GM23338 (cell line): Measurements from ENCODE around the gene SPEF1. TPM values are rescaled to one million over a fixed set of nuclear protein-coding genes. Genes with fewer than 3 reads are reported as not detected.

ENCODE experiments used
- ATAC-seq: fragments of 200-7000 bp; cut with Tn5 transposase; 3 replicates; pipeline ENCODE4 v1.9.1; 2020
- DNase-seq: peaks from one replicate; pipeline ENCODE4 v3.0.0-alpha.2; 2015; ENCODE audit warnings: low spot score
- H2AFZ ChIP-seq: fragments of 200-600 bp; sonication (generic); 2 replicates; pipeline ENCODE4 v1.8.0; 2016; ENCODE audit warnings: antibody characterized with exemption, mild to moderate bottlenecking, moderate library complexity
- H3F3A ChIP-seq: fragments of 200-600 bp; sonication (generic); replicated peaks from 2 replicates; pipeline ENCODE4 v1.8.0; 2017; ENCODE audit warnings: antibody characterized with exemption, mixed run types, low read depth
- H3K27ac ChIP-seq: fragments of 200-600 bp; sonication (generic); 2 replicates; pipeline ENCODE4 v1.6.1; 2016; ENCODE audit warnings: low read depth
- H3K27me3 ChIP-seq: fragments of 200-600 bp; sonication (generic); 2 replicates; pipeline ENCODE4 v1.8.0; 2016; ENCODE audit warnings: mild to moderate bottlenecking, mixed run types, moderate library complexity; ENCODE audit not compliant: insufficient read depth
- H3K36me3 ChIP-seq: fragments of 200-600 bp; sonication (generic); 2 replicates; pipeline ENCODE4 v1.8.0; 2016; ENCODE audit warnings: mild to moderate bottlenecking; ENCODE audit not compliant: insufficient read depth
- H3K4me1 ChIP-seq: fragments of 200-600 bp; sonication (generic); 2 replicates; pipeline ENCODE4 v1.8.0; 2016; ENCODE audit warnings: mild to moderate bottlenecking, moderate library complexity; ENCODE audit not compliant: insufficient read depth
- H3K4me2 ChIP-seq: fragments of 200-600 bp; sonication (generic); 2 replicates; pipeline ENCODE4 v1.7.1; 2017; ENCODE audit warnings: mixed run types
- H3K4me3 ChIP-seq: fragments of 200-600 bp; sonication (generic); 2 replicates; pipeline ENCODE4 v1.6.1; 2016; ENCODE audit warnings: mixed run types
- H3K79me2 ChIP-seq: fragments of 200-600 bp; sonication (generic); replicated peaks from 2 replicates; pipeline ENCODE4 v1.8.0; 2017; ENCODE audit warnings: mild to moderate bottlenecking; ENCODE audit not compliant: insufficient read depth
- H3K9me2 ChIP-seq: fragments of 200-600 bp; sonication (generic); 2 replicates; pipeline ENCODE4 v1.8.0; 2017; ENCODE audit not compliant: insufficient read depth
- H4K20me1 ChIP-seq: fragments of 200-600 bp; sonication (generic); replicated peaks from 2 replicates; pipeline ENCODE4 v1.8.0; 2017; ENCODE audit warnings: mild to moderate bottlenecking; ENCODE audit not compliant: insufficient read depth
- H3K27ac Mint-ChIP-seq: 2 replicates; pipeline ENCODE4 v1.8.0; 2020; ENCODE audit warnings: inconsistent platforms, mild to moderate bottlenecking, moderate library complexity, mixed read lengths
- H3K27me3 Mint-ChIP-seq: 3 replicates; pipeline ENCODE4 v1.8.0; 2022; ENCODE audit warnings: low read depth, mild to moderate bottlenecking, moderate library complexity, mixed read lengths, inconsistent platforms; ENCODE audit not compliant: insufficient read depth, poor library complexity
- H3K36me3 Mint-ChIP-seq: 3 replicates; pipeline ENCODE4 v1.8.0; 2021; ENCODE audit warnings: low read depth, mild to moderate bottlenecking, inconsistent platforms, moderate library complexity, mixed read lengths
- H3K4me1 Mint-ChIP-seq: 3 replicates; pipeline ENCODE4 v1.8.0; 2020; ENCODE audit warnings: mild to moderate bottlenecking, inconsistent platforms, mixed read lengths
- H3K4me3 Mint-ChIP-seq: 3 replicates; pipeline ENCODE4 v1.8.0; 2021; ENCODE audit warnings: moderate library complexity, mild to moderate bottlenecking, inconsistent platforms, mixed read lengths
- H3K9me3 Mint-ChIP-seq: 3 replicates; pipeline ENCODE4 v1.8.0; 2020; ENCODE audit warnings: moderate library complexity, mild to moderate bottlenecking, inconsistent platforms, mixed read lengths
- CREB1 ChIP-seq: fragments of 250-450 bp; sonication (Bioruptor Pico); IDR thresholded peaks from 2 replicates; pipeline ENCODE4 v1.5.0; 2020; ENCODE audit warnings: low read depth, mild to moderate bottlenecking, moderate library complexity
- ETS1 ChIP-seq: IDR thresholded peaks from 2 replicates; pipeline ENCODE4 v1.6.1; 2016; ENCODE audit warnings: antibody characterized with exemption
- EZH2phosphoT487 ChIP-seq: fragments of 200-600 bp; sonication (generic); IDR thresholded peaks from one replicate; pipeline ENCODE4 v1.8.1; 2018; ENCODE audit warnings: antibody characterized with exemption; ENCODE audit not compliant: unreplicated experiment
- STAT1 ChIP-seq: IDR thresholded peaks from one replicate; pipeline ENCODE4 v1.6.1; 2016; ENCODE audit warnings: antibody characterized with exemption; ENCODE audit not compliant: unreplicated experiment
- ZNF114 ChIP-seq: fragments of 250-450 bp; sonication (Bioruptor Pico); IDR thresholded peaks from 2 replicates; pipeline ENCODE4 v1.5.0; 2020; ENCODE audit warnings: mild to moderate bottlenecking, moderate library complexity
- ZNF462 ChIP-seq: fragments of 250-450 bp; sonication (Bioruptor Pico); IDR thresholded peaks from 2 replicates; pipeline ENCODE4 v1.5.0; 2020; ENCODE audit warnings: mild to moderate bottlenecking, moderate library complexity
- polyA plus RNA-seq: library from polyadenylated mRNA; unstranded; fragments of >200 nt; fragmentation: Nextera tagmentation; extraction: Ambion mirVana; gene quantifications from 2 replicates; pipeline ENCODE4 v1.2.1, GENCODE V29; 2016
- total RNA-seq: library from RNA; depleted of rRNA; stranded (reverse); fragments of >200 nt; shearing (Covaris generic); gene quantifications from 2 replicates; pipeline ENCODE4 v1.2.3, GENCODE V29; 2014
- TF ChIP-seq, protein P1 (sequence below): IDR thresholded peaks from one replicate; pipeline ENCODE4 v1.6.1; 2018; ENCODE audit warnings: antibody characterized with exemption; ENCODE audit not compliant: unreplicated experiment

The SPEF1 gene
- total and polyA plus RNA-seq, 2 experiments from 2014 or later, result 0.68 to 0.69 TPM

- H3K27me3 Mint-ChIP-seq, result peaks cover 24% of the 10 kb centered on the region
- TF ChIP-seq EZH2phosphoT487 (no peak), CREB1 (CRISPR knock-in tag) (no peak), ZNF114 (no peak), ETS1 (no peak), STAT1 (no peak)
- TF ChIP-seq, protein P1, sequence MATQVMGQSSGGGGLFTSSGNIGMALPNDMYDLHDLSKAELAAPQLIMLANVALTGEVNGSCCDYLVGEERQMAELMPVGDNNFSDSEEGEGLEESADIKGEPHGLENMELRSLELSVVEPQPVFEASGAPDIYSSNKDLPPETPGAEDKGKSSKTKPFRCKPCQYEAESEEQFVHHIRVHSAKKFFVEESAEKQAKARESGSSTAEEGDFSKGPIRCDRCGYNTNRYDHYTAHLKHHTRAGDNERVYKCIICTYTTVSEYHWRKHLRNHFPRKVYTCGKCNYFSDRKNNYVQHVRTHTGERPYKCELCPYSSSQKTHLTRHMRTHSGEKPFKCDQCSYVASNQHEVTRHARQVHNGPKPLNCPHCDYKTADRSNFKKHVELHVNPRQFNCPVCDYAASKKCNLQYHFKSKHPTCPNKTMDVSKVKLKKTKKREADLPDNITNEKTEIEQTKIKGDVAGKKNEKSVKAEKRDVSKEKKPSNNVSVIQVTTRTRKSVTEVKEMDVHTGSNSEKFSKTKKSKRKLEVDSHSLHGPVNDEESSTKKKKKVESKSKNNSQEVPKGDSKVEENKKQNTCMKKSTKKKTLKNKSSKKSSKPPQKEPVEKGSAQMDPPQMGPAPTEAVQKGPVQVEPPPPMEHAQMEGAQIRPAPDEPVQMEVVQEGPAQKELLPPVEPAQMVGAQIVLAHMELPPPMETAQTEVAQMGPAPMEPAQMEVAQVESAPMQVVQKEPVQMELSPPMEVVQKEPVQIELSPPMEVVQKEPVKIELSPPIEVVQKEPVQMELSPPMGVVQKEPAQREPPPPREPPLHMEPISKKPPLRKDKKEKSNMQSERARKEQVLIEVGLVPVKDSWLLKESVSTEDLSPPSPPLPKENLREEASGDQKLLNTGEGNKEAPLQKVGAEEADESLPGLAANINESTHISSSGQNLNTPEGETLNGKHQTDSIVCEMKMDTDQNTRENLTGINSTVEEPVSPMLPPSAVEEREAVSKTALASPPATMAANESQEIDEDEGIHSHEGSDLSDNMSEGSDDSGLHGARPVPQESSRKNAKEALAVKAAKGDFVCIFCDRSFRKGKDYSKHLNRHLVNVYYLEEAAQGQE, result no peak
- DNase-seq, result no peak
- Histone ChIP-seq H3K4me1 (peaks cover 12% of the 10 kb centered on the region), H3K79me2 (peaks cover under 1% of the 10 kb centered on the region; the same call in 1 of the 2 replicates), H3F3A (peaks cover 10% of the 10 kb centered on the region), H3K4me3 (no peak overlapping the region), H3K27ac (no peak overlapping the region), H3K9me2 (no peaks in the 10 kb centered on the region), H3K27me3 (peaks cover 6% of the 10 kb centered on the region), H4K20me1 (peaks cover 20% of the 10 kb centered on the region), H2AFZ (no peak overlapping the region), H3K36me3 (peaks cover 7% of the 10 kb centered on the region; the same call in 1 of the 2 replicates), H3K4me2 (no peak overlapping the region)
- peaks cover 15% of the 10 kb centered on the region for H3K36me3 Mint-ChIP-seq
- H3K4me1 Mint-ChIP-seq, result peaks cover 11% of the 10 kb centered on the region
- no peak overlapping the region for H3K27ac Mint-ChIP-seq
- no peak overlapping the region for H3K4me3 Mint-ChIP-seq
- no peak for ATAC-seq
- peaks cover under 1% of the 10 kb centered on the region; the same call in 1 of the 3 replicates for H3K9me3 Mint-ChIP-seq
These were observed 25.3 kb downstream of the SPEF1 start for GRCh38 chr20:3755814-3756480.

GRCh38 chr20:3755269-3755668 is 26.0 kb downstream of the SPEF1 start:
- H3K4me1 Mint-ChIP-seq, result peaks cover 15% of the 10 kb centered on the region
- peaks cover 15% of the 10 kb centered on the region for H3K36me3 Mint-ChIP-seq
- Histone ChIP-seq H3K79me2 (no peaks in the 10 kb centered on the region), H3K4me2 (no peak overlapping the region), H4K20me1 (peaks cover 22% of the 10 kb centered on the region), H3K36me3 (peaks cover 7% of the 10 kb centered on the region; the same call in 1 of the 2 replicates), H2AFZ (no peak overlapping the region), H3K27me3 (peaks cover 13% of the 10 kb centered on the region), H3K9me2 (no peaks in the 10 kb centered on the region), H3K4me3 (no peak overlapping the region), H3K4me1 (peaks cover 8% of the 10 kb centered on the region; the same call in 1 of the 2 replicates), H3F3A (peaks cover 14% of the 10 kb centered on the region), H3K27ac (no peak overlapping the region)
- peaks cover 4% of the 10 kb centered on the region; the same call in 1 of the 3 replicates for H3K9me3 Mint-ChIP-seq
- peaks cover 31% of the 10 kb centered on the region for H3K27me3 Mint-ChIP-seq
- no peak overlapping the region for H3K27ac Mint-ChIP-seq
- DNase-seq (no peak), ATAC-seq (no peak)
- H3K4me3 Mint-ChIP-seq, result no peak overlapping the region
- TF ChIP-seq ZNF462 (CRISPR knock-in tag), result no peak
- TF ChIP-seq ETS1, result no peak
